Daoy (cell line): Measurements from ENCODE around the gene DGCR6. TPM values are rescaled to one million over a fixed set of nuclear protein-coding genes. Genes with fewer than 3 reads are reported as not detected.
"Not testable (repeated sequence)": the region's sequence is repeated elsewhere in the genome, so short reads cannot be mapped to it uniquely, and the experiment has no call there.

ENCODE experiments used
- DNase-seq: peaks from one replicate; pipeline ENCODE4 v3.0.0-alpha.2; 2015; ENCODE audit warnings: low read depth
- total RNA-seq: library from RNA; depleted of rRNA; stranded (reverse); fragments of >200 nt; shearing (Covaris generic); gene quantifications from 2 replicates; pipeline ENCODE4 v1.2.3, GENCODE V29; 2014; rRNA removed

DGCR6 gene
- total RNA-seq, 1 experiment from 2014 or later, result 0.80 TPM

GRCh38 chr22:18960166-18960820, 54.2 kb downstream of the DGCR6 start:
- DNase-seq, result not testable (repeated sequence)

GRCh38 chr22:18961201-18961600, 55.1 kb downstream of the DGCR6 start:
- not testable (repeated sequence) for DNase-seq

Other genes with a start within 250 kb of the DGCR6 start
- 0.11 TPM in 1 of 2 replicates, not detected in the other for gene PRODH, start 30.0 kb downstream of the DGCR6 start, total RNA-seq
- gene DGCR2, start 216.1 kb downstream of the DGCR6 start, total RNA-seq, result 24.4 and 24.5 TPM in 2 replicates
- not detected in 2 replicates for gene TSSK2, start 225.0 kb downstream of the DGCR6 start, total RNA-seq
- 18.1 and 24.8 TPM in 2 replicates for gene ESS2, start 238.3 kb downstream of the DGCR6 start, total RNA-seq
- not detected in 2 replicates for gene GSC2, start 244.0 kb downstream of the DGCR6 start, total RNA-seq